ENCODE results near the gene NKX6-2.

Gene NKX6-2

DNA sequence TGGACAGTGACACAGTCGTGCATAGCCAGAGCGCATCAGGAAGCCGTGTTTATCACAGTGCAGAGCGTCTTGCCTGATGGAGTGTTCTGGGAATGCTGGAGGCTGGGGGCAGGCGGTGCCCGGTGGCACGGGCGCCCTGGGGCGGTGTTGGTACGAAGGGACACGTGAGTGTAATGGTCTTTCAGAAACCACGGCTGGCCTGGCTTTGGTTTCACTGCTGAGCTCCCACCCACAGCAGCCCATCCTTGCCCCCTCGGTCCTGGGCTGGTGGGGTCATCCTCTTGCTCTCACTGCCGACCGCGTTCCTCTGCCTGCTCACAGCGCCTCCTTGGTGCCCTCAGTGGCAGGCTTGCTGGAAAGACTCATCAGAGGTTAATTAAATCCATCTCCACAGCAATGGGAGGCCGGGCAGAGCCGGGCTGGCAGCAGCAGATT is 50.6 kb downstream of the NKX6-2 start:
- H3K4me3 ChIP-seq (ENCODE audit: low read length), result no peak overlapping the region
- TF ChIP-seq, protein P1, sequence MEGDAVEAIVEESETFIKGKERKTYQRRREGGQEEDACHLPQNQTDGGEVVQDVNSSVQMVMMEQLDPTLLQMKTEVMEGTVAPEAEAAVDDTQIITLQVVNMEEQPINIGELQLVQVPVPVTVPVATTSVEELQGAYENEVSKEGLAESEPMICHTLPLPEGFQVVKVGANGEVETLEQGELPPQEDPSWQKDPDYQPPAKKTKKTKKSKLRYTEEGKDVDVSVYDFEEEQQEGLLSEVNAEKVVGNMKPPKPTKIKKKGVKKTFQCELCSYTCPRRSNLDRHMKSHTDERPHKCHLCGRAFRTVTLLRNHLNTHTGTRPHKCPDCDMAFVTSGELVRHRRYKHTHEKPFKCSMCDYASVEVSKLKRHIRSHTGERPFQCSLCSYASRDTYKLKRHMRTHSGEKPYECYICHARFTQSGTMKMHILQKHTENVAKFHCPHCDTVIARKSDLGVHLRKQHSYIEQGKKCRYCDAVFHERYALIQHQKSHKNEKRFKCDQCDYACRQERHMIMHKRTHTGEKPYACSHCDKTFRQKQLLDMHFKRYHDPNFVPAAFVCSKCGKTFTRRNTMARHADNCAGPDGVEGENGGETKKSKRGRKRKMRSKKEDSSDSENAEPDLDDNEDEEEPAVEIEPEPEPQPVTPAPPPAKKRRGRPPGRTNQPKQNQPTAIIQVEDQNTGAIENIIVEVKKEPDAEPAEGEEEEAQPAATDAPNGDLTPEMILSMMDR (conservative IDR thresholded peaks at IDR 0.05; ENCODE audit: low read length), result no peak
- DNase-seq (ENCODE audit: low read depth), result no peak

DNA sequence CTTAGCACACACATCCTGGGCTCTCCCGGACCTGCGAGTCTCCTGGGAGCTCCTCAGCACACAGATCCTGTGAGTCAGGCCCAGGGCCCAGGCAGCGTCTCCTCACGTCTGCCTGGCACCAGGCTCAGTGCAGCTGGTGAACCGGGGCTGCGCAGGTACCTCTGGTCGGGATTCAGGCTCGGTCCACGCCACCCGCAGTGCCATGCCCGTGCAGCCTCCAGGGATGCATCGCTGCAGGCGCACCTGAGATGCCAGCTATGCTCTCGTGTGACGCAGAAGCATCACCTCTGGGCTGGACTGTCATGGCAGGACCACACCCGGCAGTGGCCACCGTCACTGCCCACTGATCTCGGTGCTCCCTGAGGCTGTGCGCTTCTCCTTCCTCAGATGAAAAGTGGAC is 52.0 kb downstream of the NKX6-2 start:
- no peak overlapping the region for H3K4me3 ChIP-seq (ENCODE audit: low read length)
- DNase-seq (ENCODE audit: low read depth), result no peak
- TF ChIP-seq, protein P1 (conservative IDR thresholded peaks at IDR 0.05; ENCODE audit: low read length), result no peak

All from AG10803 (cell line).